Erythroblast (primary cell): ENCODE measurements around the gene ACSM5.

ENCODE experiments used
- GATA1 ChIP-seq: IDR thresholded peaks from 2 replicates; pipeline ENCODE4 v1.6.1; 2011; ENCODE audit warnings: low read depth, mild to moderate bottlenecking, control low read depth, low read length, moderate library complexity
- POLR2A ChIP-seq: IDR thresholded peaks from 2 replicates; pipeline ENCODE4 v1.6.1; 2011; ENCODE audit warnings: mild to moderate bottlenecking, low read length

- TF ChIP-seq GATA1 (no peak), POLR2A (no peak)
Measured at GRCh38 chr16:20441191-20441590, 31.9 kb downstream of the ACSM5 start.
